Gastroesophageal sphincter (tissue), 3 donors: ENCODE measurements around the gene PSD2.

Experiments
- POLR2A ChIP-seq, 2 donors: fragments of 450-650 bp; IDR thresholded peaks; one replicate each; pipeline ENCODE4 v1.6.1; 2017; ENCODE audit warnings: antibody characterized with exemption in 2 of 2, mild to moderate bottlenecking in 2 of 2, moderate library complexity in 1 of 2
- POLR2AphosphoS5 ChIP-seq: sonication (generic); formaldehyde crosslinking; IDR thresholded peaks from one replicate; pipeline ENCODE4 v1.6.1; 2017; ENCODE audit warnings: antibody characterized with exemption
- TF ChIP-seq, protein P1 (sequence below), 4 experiments: fragments of 200-600 bp in 2 of 4; fragments of 450-650 bp in 2 of 4; sonication (generic) in 1 of 4; IDR thresholded peaks; one replicate each; pipeline ENCODE4 v1.5.1; 2017 to 2019; ENCODE audit warnings: antibody characterized with exemption in 4 of 4, mild to moderate bottlenecking in 2 of 4, moderate library complexity in 2 of 4

DNA sequence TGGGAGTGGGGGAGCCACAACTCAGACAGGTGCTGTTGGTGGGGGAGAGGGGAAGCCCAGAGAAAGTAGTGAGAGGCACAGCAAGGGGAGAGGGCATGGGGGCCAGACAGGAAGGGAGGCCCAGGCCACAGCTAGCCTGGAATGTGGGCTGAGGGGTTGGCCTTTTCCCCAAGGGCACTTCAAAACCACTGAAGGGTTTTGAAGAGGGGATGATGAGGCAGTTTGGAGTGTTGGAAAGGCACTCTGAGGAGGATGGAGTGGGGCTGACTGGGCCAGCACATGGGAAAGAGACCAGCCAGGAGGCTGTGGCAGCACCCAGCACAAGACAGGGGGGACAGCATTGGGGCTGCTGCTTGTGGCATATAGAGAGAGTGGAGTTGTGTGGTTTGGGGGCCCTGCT lies 3.8 kb downstream of the PSD2 start:
- TF ChIP-seq, protein P1, sequence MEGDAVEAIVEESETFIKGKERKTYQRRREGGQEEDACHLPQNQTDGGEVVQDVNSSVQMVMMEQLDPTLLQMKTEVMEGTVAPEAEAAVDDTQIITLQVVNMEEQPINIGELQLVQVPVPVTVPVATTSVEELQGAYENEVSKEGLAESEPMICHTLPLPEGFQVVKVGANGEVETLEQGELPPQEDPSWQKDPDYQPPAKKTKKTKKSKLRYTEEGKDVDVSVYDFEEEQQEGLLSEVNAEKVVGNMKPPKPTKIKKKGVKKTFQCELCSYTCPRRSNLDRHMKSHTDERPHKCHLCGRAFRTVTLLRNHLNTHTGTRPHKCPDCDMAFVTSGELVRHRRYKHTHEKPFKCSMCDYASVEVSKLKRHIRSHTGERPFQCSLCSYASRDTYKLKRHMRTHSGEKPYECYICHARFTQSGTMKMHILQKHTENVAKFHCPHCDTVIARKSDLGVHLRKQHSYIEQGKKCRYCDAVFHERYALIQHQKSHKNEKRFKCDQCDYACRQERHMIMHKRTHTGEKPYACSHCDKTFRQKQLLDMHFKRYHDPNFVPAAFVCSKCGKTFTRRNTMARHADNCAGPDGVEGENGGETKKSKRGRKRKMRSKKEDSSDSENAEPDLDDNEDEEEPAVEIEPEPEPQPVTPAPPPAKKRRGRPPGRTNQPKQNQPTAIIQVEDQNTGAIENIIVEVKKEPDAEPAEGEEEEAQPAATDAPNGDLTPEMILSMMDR (IDR thresholded peaks at IDR 0.05) = no peak
- TF ChIP-seq POLR2A (IDR thresholded peaks at IDR 0.05) = no peak
- no peak for TF ChIP-seq POLR2AphosphoS5
